Esophagus muscularis mucosa (tissue), 3 donors: ENCODE results near the gene NFKBIL1.

Experiments
- POLR2A ChIP-seq: fragments of 450-650 bp; IDR thresholded peaks from one replicate; pipeline ENCODE4 v1.6.1; 2017; ENCODE audit warnings: antibody characterized with exemption, moderate library complexity, mild to moderate bottlenecking, low read depth
- TF ChIP-seq, protein P1 (sequence below), 3 experiments: fragments of 200-600 bp in 2 of 3; fragments of 450-650 bp in 1 of 3; sonication (generic) in 2 of 3; IDR thresholded peaks; one replicate each; pipeline ENCODE4 v1.5.1; 2017 to 2019; ENCODE audit warnings: antibody characterized with exemption in 3 of 3, mild to moderate bottlenecking in 2 of 3, moderate library complexity in 1 of 3

DNA sequence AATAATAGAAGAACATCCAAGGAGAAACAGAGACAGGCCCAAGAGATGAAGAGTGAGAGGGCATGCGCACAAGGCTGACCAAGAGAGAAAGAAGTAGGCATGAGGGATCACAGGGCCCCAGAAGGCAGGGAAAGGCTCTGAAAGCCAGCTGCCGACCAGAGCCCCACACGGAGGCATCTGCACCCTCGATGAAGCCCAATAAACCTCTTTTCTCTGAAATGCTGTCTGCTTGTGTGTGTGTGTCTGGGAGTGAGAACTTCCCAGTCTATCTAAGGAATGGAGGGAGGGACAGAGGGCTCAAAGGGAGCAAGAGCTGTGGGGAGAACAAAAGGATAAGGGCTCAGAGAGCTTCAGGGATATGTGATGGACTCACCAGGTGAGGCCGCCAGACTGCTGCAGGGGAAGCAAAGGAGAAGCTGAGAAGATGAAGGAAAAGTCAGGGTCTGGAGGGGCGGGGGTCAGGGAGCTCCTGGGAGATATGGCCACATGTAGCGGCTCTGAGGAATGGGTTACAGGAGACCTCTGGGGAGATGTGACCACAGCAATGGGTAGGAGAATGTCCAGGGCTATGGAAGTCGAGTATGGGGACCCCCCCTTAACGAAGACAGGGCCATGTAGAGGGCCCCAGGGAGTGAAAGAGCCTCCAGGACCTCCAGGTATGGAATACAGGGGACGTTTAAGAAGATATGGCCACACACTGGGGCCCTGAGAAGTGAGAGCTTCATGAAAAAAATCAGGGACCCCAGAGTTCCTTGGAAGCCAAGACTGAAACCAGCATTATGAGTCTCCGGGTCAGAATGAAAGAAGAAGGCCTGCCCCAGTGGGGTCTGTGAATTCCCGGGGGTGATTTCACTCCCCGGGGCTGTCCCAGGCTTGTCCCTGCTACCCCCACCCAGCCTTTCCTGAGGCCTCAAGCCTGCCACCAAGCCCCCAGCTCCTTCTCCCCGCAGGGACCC, 27.0 kb downstream of the NFKBIL1 start:
- TF ChIP-seq, protein P1, sequence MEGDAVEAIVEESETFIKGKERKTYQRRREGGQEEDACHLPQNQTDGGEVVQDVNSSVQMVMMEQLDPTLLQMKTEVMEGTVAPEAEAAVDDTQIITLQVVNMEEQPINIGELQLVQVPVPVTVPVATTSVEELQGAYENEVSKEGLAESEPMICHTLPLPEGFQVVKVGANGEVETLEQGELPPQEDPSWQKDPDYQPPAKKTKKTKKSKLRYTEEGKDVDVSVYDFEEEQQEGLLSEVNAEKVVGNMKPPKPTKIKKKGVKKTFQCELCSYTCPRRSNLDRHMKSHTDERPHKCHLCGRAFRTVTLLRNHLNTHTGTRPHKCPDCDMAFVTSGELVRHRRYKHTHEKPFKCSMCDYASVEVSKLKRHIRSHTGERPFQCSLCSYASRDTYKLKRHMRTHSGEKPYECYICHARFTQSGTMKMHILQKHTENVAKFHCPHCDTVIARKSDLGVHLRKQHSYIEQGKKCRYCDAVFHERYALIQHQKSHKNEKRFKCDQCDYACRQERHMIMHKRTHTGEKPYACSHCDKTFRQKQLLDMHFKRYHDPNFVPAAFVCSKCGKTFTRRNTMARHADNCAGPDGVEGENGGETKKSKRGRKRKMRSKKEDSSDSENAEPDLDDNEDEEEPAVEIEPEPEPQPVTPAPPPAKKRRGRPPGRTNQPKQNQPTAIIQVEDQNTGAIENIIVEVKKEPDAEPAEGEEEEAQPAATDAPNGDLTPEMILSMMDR (IDR thresholded peaks at IDR 0.05): no peak
- TF ChIP-seq POLR2A: no peak
